A673 (cell line): ENCODE results near the gene PPP1R11. TPM values are rescaled to one million over a fixed set of nuclear protein-coding genes. Genes with fewer than 3 reads are reported as not detected.
A peak's percentile ranks its signal among the peaks of the same experiment; 100 is the strongest.

Source experiments
- BruUV-seq: library from RNA; stranded (reverse); fragments of 400-500 nt; replicated peaks from 2 replicates; lab custom pipeline; 2021; lab: Mats Ljungman, UMichigan
- CTCF ChIA-PET: fragments of 300-600 bp; sonication (Branson Sonifier 250); formaldehyde crosslinking; loops from one replicate; lab custom pipeline; 2022; ENCODE audit warnings: antibody characterized with exemption; lab: Charles Lee
- POLR2A ChIA-PET: fragments of 300-600 bp; sonication (Branson Sonifier 250); formaldehyde crosslinking; loops from one replicate; lab custom pipeline; 2022; ENCODE audit warnings: antibody characterized with exemption; ENCODE audit not compliant: low non-redundant PET; lab: Charles Lee
- DNase-seq: peaks from one replicate; pipeline ENCODE4 v3.0.0-alpha.2; 2015; ENCODE audit warnings: low spot score
- H3K27ac ChIP-seq: fragments of 200-600 bp; sonication (generic); 2 replicates; pipeline ENCODE4 v1.5.1; 2016; ENCODE audit warnings: mixed run types, low read depth, mild to moderate bottlenecking, mixed read lengths, antibody characterized with exemption, low read length; ENCODE audit not compliant: poor library complexity, severe bottlenecking
- H3K27me3 ChIP-seq: fragments of 200-600 bp; sonication (generic); replicated peaks from 2 replicates; pipeline ENCODE4 v1.6.1; 2017; ENCODE audit warnings: mixed run types, low read depth, mild to moderate bottlenecking, mixed read lengths, antibody characterized with exemption, low read length; ENCODE audit not compliant: insufficient read depth, poor library complexity
- H3K36me3 ChIP-seq: fragments of 200-600 bp; sonication (generic); 2 replicates; pipeline ENCODE4 v1.6.1; 2016; ENCODE audit warnings: mixed run types, mild to moderate bottlenecking, mixed read lengths, antibody characterized with exemption, low read length; ENCODE audit not compliant: insufficient read depth, poor library complexity, severe bottlenecking
- H3K4me1 ChIP-seq: fragments of 200-600 bp; sonication (generic); 2 replicates; pipeline ENCODE4 v1.6.1; 2017; ENCODE audit warnings: mixed run types, mild to moderate bottlenecking, mixed read lengths, antibody characterized with exemption, low read length; ENCODE audit not compliant: insufficient read depth, poor library complexity, severe bottlenecking
- H3K4me3 ChIP-seq: fragments of 200-600 bp; sonication (generic); 2 replicates; pipeline ENCODE4 v1.5.1; 2016; ENCODE audit warnings: low read depth, mixed run types, mild to moderate bottlenecking, mixed read lengths, low read length; ENCODE audit not compliant: poor library complexity, severe bottlenecking
- H3K9me3 ChIP-seq: fragments of 200-600 bp; sonication (generic); 2 replicates; pipeline ENCODE4 v1.6.1; 2016; ENCODE audit warnings: mixed run types, low read depth, mild to moderate bottlenecking, mixed read lengths, antibody characterized with exemption, low read length; ENCODE audit not compliant: poor library complexity, severe bottlenecking
- CTCF ChIP-seq: fragments of 300-800, 200-600 bp; sonication (generic); conservative IDR thresholded peaks from 2 replicates; pipeline ENCODE4 v1.5.1; 2017; ENCODE audit warnings: low read depth, mild to moderate bottlenecking, antibody characterized with exemption, low read length, moderate library complexity, mixed read lengths
- EZH2 ChIP-seq: fragments of 200-600 bp; sonication (generic); IDR thresholded peaks from 2 replicates; pipeline ENCODE4 v1.6.1; 2017; ENCODE audit warnings: borderline replicate concordance, low read depth, mild to moderate bottlenecking, mixed read lengths, antibody characterized with exemption, low read length; ENCODE audit not compliant: poor library complexity, severe bottlenecking
- intact Hi-C: fragments of 100-400 bp; cut with micrococcal nuclease; formaldehyde crosslinking; loops from one replicate; pipeline ENCODE4 v1.10.0; 2022; ENCODE audit not compliant: unreplicated experiment
- total RNA-seq: library from RNA; stranded (reverse); gene quantifications from 2 replicates; pipeline ENCODE4 v1.2.3, GENCODE V29; 2021

The PPP1R11 gene
- total RNA-seq, 1 experiment from 2014 or later, result 46.2 TPM

GRCh38 chr6:30067460-30068139 is 602 bp downstream of the PPP1R11 start:
- ChIA-PET CTCF (no interaction called here), POLR2A (no interaction called here)
- Histone ChIP-seq H3K36me3 (peaks cover 11% of the 10 kb centered on the region), H3K27ac (peak overlapping the region; percentile 83), H3K9me3 (no peaks in the 10 kb centered on the region), H3K4me3 (peak overlapping the region; percentile 73), H3K4me1 (peaks cover 19% of the 10 kb centered on the region), H3K27me3 (peaks cover 18% of the 10 kb centered on the region)
- TF ChIP-seq EZH2, result no peak
- TF ChIP-seq CTCF, result no peak
- peak; percentile 87 for DNase-seq
- BruUV-seq, result TSS peak; percentile 24
- intact Hi-C loops, result loop anchor here (5.0 kb wide), 1 partner anchor 35 kb away; no protein-coding TSS in a partner anchor

DNA sequence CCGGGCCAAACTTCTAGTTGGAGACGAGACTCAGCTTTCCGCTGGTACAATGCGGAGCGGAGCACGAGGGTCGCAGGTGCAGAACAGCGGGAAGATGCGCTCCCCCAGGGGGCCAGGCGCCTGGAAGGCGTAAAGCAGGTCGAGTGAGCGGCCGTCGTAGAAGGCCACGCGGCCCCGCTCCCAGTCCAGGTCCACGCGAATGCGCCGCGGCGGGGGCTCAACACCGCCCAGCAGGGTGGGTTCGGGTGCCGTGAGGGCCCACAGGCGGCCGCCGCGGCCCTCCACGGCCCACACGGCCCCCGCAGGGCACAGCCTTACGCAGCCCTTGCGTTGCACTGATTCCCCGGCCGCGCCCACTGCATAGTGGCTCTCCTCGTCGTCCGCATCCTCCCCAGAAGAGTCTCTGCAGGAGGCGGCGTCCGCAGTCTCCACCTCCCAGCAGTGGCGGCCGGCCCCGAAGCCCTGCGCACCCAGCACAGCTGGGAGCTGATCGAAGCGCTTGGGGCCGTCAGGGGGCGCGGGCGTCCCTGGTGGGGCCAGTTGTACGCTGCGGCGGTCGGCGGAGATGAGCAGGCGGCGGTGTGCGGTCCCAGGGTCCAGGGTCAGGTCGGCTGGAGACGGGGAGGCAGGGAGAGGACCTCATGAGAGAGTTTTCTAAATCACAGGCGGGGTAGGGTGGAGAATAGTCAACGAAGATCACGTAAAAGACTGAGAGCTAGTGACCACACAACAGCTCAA is 4.3 kb downstream of the PPP1R11 start:
- intact Hi-C loops, result no loop called here
- DNase-seq, result peak; percentile 31
- ChIA-PET POLR2A (no interaction called here), CTCF (interaction anchor here (0.6 kb wide), 1 partner anchor 54 kb away, joined by 3 read pairs; no protein-coding TSS in a partner anchor)
- Histone ChIP-seq H3K4me3 (peak overlapping the region; percentile 19), H3K36me3 (peaks cover 3% of the 10 kb centered on the region), H3K9me3 (no peaks in the 10 kb centered on the region), H3K27ac (no peak overlapping the region), H3K27me3 (peaks cover 55% of the 10 kb centered on the region), H3K4me1 (peaks cover 18% of the 10 kb centered on the region)
- TF ChIP-seq EZH2, result peak; percentile 51
- no peak for TF ChIP-seq CTCF
- BruUV-seq, result no TSS peak

DNA sequence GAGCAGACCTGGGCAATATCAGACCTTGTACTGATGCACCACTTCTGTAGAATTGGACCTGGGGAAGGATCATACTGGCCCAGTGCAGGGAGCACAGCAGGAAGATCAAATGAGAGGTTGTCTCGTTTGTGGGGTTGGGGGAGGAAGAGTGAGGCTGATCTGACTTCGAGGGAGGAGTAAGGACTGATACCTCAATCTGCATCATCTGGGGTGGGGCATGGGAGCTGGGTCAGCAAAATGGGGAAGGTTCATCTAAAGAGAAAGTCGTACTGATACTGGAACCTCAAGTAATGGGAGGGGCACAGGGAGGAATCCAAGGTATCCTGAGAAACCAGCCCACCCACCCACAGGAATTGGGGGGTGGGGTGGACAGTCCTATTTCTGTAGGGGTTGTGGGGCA is 4.9 kb downstream of the PPP1R11 start:
- intact Hi-C loops, result no loop called here
- Histone ChIP-seq H3K9me3 (no peaks in the 10 kb centered on the region), H3K27me3 (peaks cover 61% of the 10 kb centered on the region), H3K36me3 (peaks cover 3% of the 10 kb centered on the region), H3K4me1 (peaks cover 18% of the 10 kb centered on the region), H3K27ac (no peak overlapping the region), H3K4me3 (no peak overlapping the region)
- no peak for TF ChIP-seq EZH2
- DNase-seq, result no peak
- ChIA-PET CTCF (interaction anchor here (0.6 kb wide), 1 partner anchor 54 kb away, joined by 3 read pairs; no protein-coding TSS in a partner anchor), POLR2A (no interaction called here)
- BruUV-seq, result no TSS peak
